HEK293T (cell line): Measurements from ENCODE around the gene PITPNM3.

ENCODE experiments used
- CTCF ChIA-PET: fragments of 350-600 bp; formaldehyde crosslinking; extraction: SDS; loops from one replicate; lab custom pipeline; 2021; ENCODE audit warnings: antibody characterized with exemption, inconsistent platforms; lab: Yijun Ruan, JAX
- POLR2A ChIA-PET: fragments of 350-600 bp; formaldehyde crosslinking; extraction: SDS; loops from one replicate; lab custom pipeline; 2020; ENCODE audit warnings: antibody characterized with exemption, inconsistent platforms; lab: Yijun Ruan, JAX
- DNase-seq: peaks from one replicate; pipeline ENCODE4 v3.0.0; 2012; ENCODE audit warnings: mixed read lengths; ENCODE audit errors: extremely low spot score
- ARNT ChIP-seq: fragments of 450-650 bp; IDR thresholded peaks from 2 replicates; pipeline ENCODE4 v1.6.1; 2017; ENCODE audit warnings: mild to moderate bottlenecking
- BHLHE40 ChIP-seq: fragments of 450-650 bp; IDR thresholded peaks from 2 replicates; pipeline ENCODE4 v1.6.1; 2016; ENCODE audit warnings: mild to moderate bottlenecking, moderate library complexity, borderline replicate concordance
- CTBP1 ChIP-seq: fragments of 450-650 bp; IDR thresholded peaks from 2 replicates; pipeline ENCODE4 v1.6.1; 2016; ENCODE audit warnings: borderline replicate concordance
- ELF4 ChIP-seq: fragments of 450-650 bp; IDR thresholded peaks from 2 replicates; pipeline ENCODE4 v1.6.1; 2017; ENCODE audit warnings: antibody characterized with exemption
- FOXA1 ChIP-seq: fragments of 450-650 bp; IDR thresholded peaks from 2 replicates; pipeline ENCODE4 v1.6.1; 2016; ENCODE audit warnings: mild to moderate bottlenecking
- FOXK2 ChIP-seq: fragments of 450-650 bp; IDR thresholded peaks from 2 replicates; pipeline ENCODE4 v1.6.1; 2016; ENCODE audit warnings: mild to moderate bottlenecking
- FOXM1 ChIP-seq: fragments of 450-650 bp; IDR thresholded peaks from 2 replicates; pipeline ENCODE4 v1.6.1; 2017; ENCODE audit warnings: mild to moderate bottlenecking, borderline replicate concordance
- HDGF ChIP-seq: fragments of 450-650 bp; IDR thresholded peaks from 2 replicates; pipeline ENCODE4 v1.6.1; 2017; ENCODE audit warnings: antibody characterized with exemption, borderline replicate concordance
- L3MBTL2 ChIP-seq: fragments of 450-650 bp; conservative IDR thresholded peaks from 2 replicates; pipeline ENCODE4 v1.6.1; 2016; ENCODE audit warnings: mild to moderate bottlenecking
- LEF1 ChIP-seq: fragments of 450-650 bp; IDR thresholded peaks from 2 replicates; pipeline ENCODE4 v1.6.1; 2017; ENCODE audit warnings: mild to moderate bottlenecking, borderline replicate concordance
- NFRKB ChIP-seq: fragments of 450-650 bp; IDR thresholded peaks from 2 replicates; pipeline ENCODE4 v1.6.1; 2016; ENCODE audit warnings: mild to moderate bottlenecking, moderate library complexity
- SP1 ChIP-seq: fragments of 450-650 bp; IDR thresholded peaks from 2 replicates; pipeline ENCODE4 v1.6.1; 2017
- SUZ12 ChIP-seq: fragments of 450-650 bp; IDR thresholded peaks from 2 replicates; pipeline ENCODE4 v1.6.1; 2016; ENCODE audit warnings: mild to moderate bottlenecking
- TARDBP ChIP-seq: fragments of 450-650 bp; IDR thresholded peaks from 2 replicates; pipeline ENCODE4 v1.6.1; 2016
- ZNF384 ChIP-seq: fragments of 450-650 bp; IDR thresholded peaks from 2 replicates; pipeline ENCODE4 v1.6.1; 2016
- TF ChIP-seq, protein P1 (sequence below): fragments of 450-650 bp; IDR thresholded peaks from 2 replicates; pipeline ENCODE4 v1.6.1; 2016

Gene PITPNM3

DNA sequence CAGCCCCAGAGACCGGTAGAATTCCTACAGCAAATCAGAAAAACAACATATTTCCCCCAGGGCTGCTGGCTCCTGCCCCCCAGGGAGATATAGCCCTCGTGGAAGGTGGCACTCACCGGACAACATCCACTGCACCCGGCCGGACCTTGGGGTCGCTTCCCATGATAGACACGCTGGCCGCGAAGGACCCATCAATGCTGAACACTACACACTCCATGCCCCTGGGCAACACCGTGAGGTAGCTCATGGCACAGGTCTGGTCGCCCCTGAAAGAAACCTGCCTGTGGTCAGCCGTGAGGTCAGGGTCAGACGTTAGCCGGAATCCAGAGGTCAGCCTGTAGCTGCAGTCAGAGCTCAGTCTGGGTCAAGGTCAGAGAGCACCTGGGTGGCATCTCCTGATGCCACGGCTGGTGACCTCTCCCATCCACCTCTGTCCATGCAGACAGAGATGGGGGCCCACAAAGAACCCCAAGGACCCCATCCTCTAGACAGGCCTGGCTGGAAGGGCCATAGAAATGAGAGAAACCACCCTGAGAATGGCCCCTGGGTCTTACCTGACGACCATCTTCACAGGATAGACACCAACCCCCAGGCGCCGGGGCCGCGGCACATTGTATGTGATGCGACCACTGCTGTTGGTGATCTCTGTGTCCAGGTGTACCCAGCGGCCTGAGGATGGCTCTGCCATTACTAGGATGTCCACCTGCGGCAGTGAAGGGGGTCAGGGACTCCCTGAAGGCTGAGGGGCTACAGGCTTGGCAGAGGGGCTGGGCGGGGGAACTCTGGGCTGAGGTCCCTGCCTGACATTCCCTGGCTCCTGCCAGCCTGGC is 92.5 kb downstream of the PITPNM3 start:
- TF ChIP-seq TARDBP (no peak), SP1 (no peak), CTBP1 (no peak), NFRKB (no peak), LEF1 (no peak), FOXA1 (no peak), FOXM1 (no peak), ZNF384 (no peak)
- TF ChIP-seq, protein P1, sequence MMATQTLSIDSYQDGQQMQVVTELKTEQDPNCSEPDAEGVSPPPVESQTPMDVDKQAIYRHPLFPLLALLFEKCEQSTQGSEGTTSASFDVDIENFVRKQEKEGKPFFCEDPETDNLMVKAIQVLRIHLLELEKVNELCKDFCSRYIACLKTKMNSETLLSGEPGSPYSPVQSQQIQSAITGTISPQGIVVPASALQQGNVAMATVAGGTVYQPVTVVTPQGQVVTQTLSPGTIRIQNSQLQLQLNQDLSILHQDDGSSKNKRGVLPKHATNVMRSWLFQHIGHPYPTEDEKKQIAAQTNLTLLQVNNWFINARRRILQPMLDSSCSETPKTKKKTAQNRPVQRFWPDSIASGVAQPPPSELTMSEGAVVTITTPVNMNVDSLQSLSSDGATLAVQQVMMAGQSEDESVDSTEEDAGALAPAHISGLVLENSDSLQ: no peak
- CTCF ChIA-PET: no interaction called here
- POLR2A ChIA-PET: no interaction called here
- DNase-seq: no peak

DNA sequence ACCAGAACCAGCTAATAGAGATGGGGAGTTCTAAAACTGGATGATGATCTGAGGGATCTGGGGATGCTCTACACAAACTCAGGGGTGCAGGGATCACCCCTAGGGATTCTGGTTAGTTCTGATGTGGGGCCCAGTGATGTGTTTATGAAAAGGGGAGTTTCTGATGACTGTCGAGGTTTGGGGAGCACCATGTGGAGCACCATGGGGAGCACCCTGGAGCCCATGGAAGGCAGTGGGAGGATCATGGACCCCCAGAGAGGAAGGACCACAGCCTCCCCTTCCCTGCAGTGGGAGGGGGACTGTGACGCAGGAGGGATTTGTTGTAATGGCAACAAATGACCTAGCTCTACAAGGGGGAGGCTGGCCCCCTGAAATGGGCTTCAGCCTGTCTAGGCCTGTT is 93.7 kb downstream of the PITPNM3 start:
- DNase-seq: no peak
- POLR2A ChIA-PET: no interaction called here
- TF ChIP-seq SUZ12: no peak
- no peak for TF ChIP-seq FOXK2
- no peak for TF ChIP-seq FOXA1
- TF ChIP-seq ZNF384: no peak
- no peak for TF ChIP-seq L3MBTL2
- no peak for TF ChIP-seq ARNT
- no peak for TF ChIP-seq FOXM1
- TF ChIP-seq CTBP1: no peak
- no peak for TF ChIP-seq HDGF
- no peak for TF ChIP-seq BHLHE40
- TF ChIP-seq ELF4: no peak
- CTCF ChIA-PET: no interaction called here

DNA sequence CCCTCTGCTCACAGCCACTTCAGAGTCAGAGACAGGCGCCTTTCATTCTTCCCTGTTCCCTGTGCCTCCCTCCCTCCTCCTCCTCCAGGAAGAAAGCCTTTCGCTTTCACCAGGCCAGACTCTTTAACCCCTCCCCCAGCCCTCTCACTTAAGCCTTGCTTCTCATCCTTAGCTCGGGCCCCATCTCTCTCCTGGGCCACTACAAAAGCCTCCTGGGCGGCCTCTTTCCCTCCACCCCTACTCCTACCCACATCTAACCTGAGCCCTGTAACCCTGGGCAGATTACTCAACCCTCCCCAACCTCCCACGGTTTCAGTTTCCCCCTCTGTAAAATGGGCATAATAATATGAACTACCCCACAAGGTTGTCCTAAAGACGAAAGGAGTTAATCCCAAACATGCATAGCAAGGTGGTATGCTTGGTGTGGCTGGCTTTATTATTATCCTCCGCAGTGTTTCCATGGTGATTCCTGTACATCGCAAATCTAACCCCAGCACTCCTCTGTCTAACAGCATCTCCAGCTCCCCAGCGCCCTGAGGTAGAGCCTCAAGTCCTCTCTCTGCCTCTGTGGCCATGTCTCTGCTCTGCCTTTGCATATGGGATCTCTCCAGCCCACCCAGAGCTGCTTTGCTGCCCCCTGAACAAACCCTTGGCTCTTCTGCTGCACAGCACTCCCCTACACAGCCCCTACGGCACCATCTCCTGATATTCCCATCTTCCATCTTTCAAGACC is 94.4 kb downstream of the PITPNM3 start:
- TF ChIP-seq SUZ12: no peak
- no peak for TF ChIP-seq FOXA1
- TF ChIP-seq ZNF384: no peak
- no peak for TF ChIP-seq SP1
- TF ChIP-seq CTBP1: no peak
- no peak for TF ChIP-seq L3MBTL2
- no peak for TF ChIP-seq TARDBP
- TF ChIP-seq NFRKB: no peak
- no peak for TF ChIP-seq FOXM1
- no peak for TF ChIP-seq ELF4
- no peak for TF ChIP-seq BHLHE40
- no peak for TF ChIP-seq ARNT
- TF ChIP-seq, protein P1: no peak
- no peak for TF ChIP-seq FOXK2
- TF ChIP-seq LEF1: no peak
- no peak for TF ChIP-seq HDGF
- no peak for DNase-seq
- ChIA-PET CTCF (no interaction called here), POLR2A (no interaction called here)

DNA sequence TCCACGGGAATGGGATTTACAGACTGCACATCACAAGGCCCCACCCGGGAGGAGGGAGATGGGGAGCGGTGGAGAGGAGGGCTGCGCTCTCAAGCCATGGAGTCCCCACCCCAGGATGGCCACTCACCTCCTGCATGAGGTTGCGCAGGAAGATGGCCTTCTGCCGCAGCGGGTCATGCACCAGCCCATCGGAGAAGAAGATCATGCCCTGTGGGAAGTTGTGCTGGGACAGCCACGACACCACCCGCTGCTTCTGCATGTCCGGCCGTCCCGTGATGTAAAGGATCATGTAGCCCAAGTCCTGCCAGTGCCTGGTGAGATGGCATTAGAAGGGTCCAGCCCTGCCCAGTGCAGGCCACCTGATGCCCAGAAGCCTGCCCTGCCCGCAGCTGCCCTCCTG is 95.1 kb downstream of the PITPNM3 start:
- no peak for DNase-seq
- ChIA-PET CTCF (no interaction called here), POLR2A (no interaction called here)
- TF ChIP-seq HDGF (no peak), NFRKB (no peak), FOXK2 (no peak), SUZ12 (no peak), ELF4 (no peak), LEF1 (no peak), FOXM1 (no peak), TARDBP (no peak), BHLHE40 (no peak), L3MBTL2 (no peak), ARNT (no peak), SP1 (no peak)
- TF ChIP-seq, protein P1: no peak

DNA sequence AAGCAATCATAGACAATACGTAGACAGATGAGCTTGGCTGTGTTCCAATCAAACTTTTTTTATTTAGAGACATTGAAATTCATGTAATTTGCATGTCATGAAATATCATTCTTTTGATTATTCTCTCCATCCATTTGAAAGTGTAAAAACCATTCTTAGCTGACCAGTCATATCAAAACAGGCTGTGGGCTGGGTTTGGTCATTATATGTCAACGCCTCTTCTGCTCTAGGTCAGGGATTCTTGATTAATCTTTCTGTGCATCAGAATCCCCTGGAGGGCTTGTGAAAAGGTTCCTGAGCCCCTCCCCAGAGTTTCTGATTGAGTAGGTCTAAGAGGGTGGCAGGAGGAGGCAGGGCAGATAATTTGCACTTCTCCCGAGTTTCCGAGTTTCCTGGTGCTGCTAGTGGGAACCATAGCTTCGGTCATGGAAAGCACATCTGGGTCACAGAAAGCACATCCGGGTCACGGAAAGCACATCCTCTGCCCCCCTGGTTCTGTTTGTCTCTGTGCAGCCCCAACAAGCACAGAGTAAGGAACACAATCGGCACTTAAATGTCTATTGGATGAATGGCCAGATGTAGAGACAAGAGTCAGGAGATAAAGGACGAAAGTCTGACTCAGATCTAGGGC is 95.7 kb downstream of the PITPNM3 start:
- ChIA-PET CTCF (no interaction called here), POLR2A (no interaction called here)
- no peak for DNase-seq
- no peak for TF ChIP-seq ARNT
- TF ChIP-seq FOXA1: no peak
- TF ChIP-seq TARDBP: no peak
- no peak for TF ChIP-seq ELF4
- TF ChIP-seq LEF1: no peak
- TF ChIP-seq, protein P1: no peak
- no peak for TF ChIP-seq L3MBTL2
- no peak for TF ChIP-seq NFRKB
- no peak for TF ChIP-seq CTBP1
- no peak for TF ChIP-seq BHLHE40
- TF ChIP-seq FOXK2: no peak
- TF ChIP-seq SP1: no peak
- no peak for TF ChIP-seq ZNF384
- no peak for TF ChIP-seq SUZ12
- no peak for TF ChIP-seq FOXM1
